Prostate gland (tissue), 2 donors: ENCODE data around the gene MRPL51.

Source experiments
- CTCF ChIP-seq, 4 experiments: fragments of 200-600 bp in 2 of 4; fragments of 450-650 bp in 2 of 4; sonication (generic) in 2 of 4; IDR thresholded peaks; 1 replicate in 3 of 4; 2 replicates in 1 of 4; pipeline ENCODE4 v1.5.1; 2016 to 2019; ENCODE audit warnings: antibody characterized with exemption in 4 of 4, mild to moderate bottlenecking in 2 of 4, moderate library complexity in 2 of 4
- POLR2A ChIP-seq: fragments of 450-650 bp; IDR thresholded peaks from one replicate; pipeline ENCODE4 v1.6.1; 2016; ENCODE audit warnings: antibody characterized with exemption, mild to moderate bottlenecking
- POLR2AphosphoS5 ChIP-seq: sonication (generic); formaldehyde crosslinking; IDR thresholded peaks from one replicate; pipeline ENCODE4 v1.6.1; 2017; ENCODE audit warnings: antibody characterized with exemption

GRCh38 chr12:6538420-6539313 is 45.6 kb upstream of the MRPL51 start:
- no peak for TF ChIP-seq CTCF (IDR thresholded peaks at IDR 0.05)
- no peak for TF ChIP-seq POLR2AphosphoS5
- TF ChIP-seq POLR2A, result no peak
